Gastrocnemius medialis (tissue), 4 donors: ENCODE results near the gene LY6G6C. TPM values are rescaled to one million over a fixed set of nuclear protein-coding genes. Genes with fewer than 3 reads are reported as not detected.

Source experiments
- ATAC-seq, 2 donors: fragments of 150-250 bp; one replicate each; pipeline ENCODE4 v1.9.1; 2016
- DNase-seq, 2 donors: peaks; one replicate each; pipeline ENCODE4 v3.0.0-alpha.2; 2019
- H3K27ac ChIP-seq, 4 donors: fragments of 200-600 bp; sonication (generic); 1 replicate in 1 of 4; 2 replicates in 3 of 4; pipeline ENCODE4 v1.5.1; 2016 to 2018; ENCODE audit warnings: mild to moderate bottlenecking in 2 of 4, moderate library complexity in 1 of 4
- H3K27me3 ChIP-seq, 3 donors: fragments of 200-600 bp; sonication (generic) in 2 of 3; 1 replicate in 1 of 3; 2 replicates in 2 of 3; pipeline versions ENCODE4 v1.5.1 to v1.6.0; 2016 to 2019; ENCODE audit warnings: mild to moderate bottlenecking in 1 of 3, moderate library complexity in 1 of 3
- H3K36me3 ChIP-seq, 2 donors: fragments of 200-600 bp; sonication (generic) in 1 of 2; one replicate each; pipeline ENCODE4 v1.5.1; 2017 to 2018
- H3K4me1 ChIP-seq, 2 donors: fragments of 200-600 bp; sonication (generic) in 1 of 2; one replicate each; pipeline ENCODE4 v1.5.1; 2016 to 2017; ENCODE audit warnings: mild to moderate bottlenecking in 2 of 2
- H3K4me3 ChIP-seq, 4 donors: fragments of 200-600 bp; sonication (generic) in 3 of 4; 1 replicate in 1 of 4; 2 replicates in 3 of 4; pipeline ENCODE4 v1.5.1; 2016 to 2019; ENCODE audit warnings: mild to moderate bottlenecking in 2 of 4
- H3K9me3 ChIP-seq, 3 donors: fragments of 200-600 bp; sonication (generic) in 2 of 3; 1 replicate in 1 of 3; 2 replicates in 2 of 3; pipeline ENCODE4 v1.5.1; 2016 to 2019
- CTCF ChIP-seq, 5 experiments: fragments of 450-650 bp in 3 of 5; fragments of 200-600 bp in 2 of 5; sonication (generic) in 2 of 5; IDR thresholded peaks in 4 of 5; conservative IDR thresholded peaks in 1 of 5; 1 replicate in 4 of 5; 2 replicates in 1 of 5; pipeline ENCODE4 v1.5.1; 2016 to 2019; ENCODE audit warnings: antibody characterized with exemption in 5 of 5, mild to moderate bottlenecking in 3 of 5, moderate library complexity in 3 of 5
- POLR2A ChIP-seq, 2 donors: fragments of 450-650 bp; IDR thresholded peaks; one replicate each; pipeline ENCODE4 v1.6.1; 2017; ENCODE audit warnings: antibody characterized with exemption in 2 of 2, mild to moderate bottlenecking in 2 of 2, moderate library complexity in 2 of 2
- in situ Hi-C, 4 donors: fragments of 200-750 bp; cut with MboI; loops; one replicate each; pipeline versions ENCODE4 v1.15.0 to v1.8.0; 2017; ENCODE audit warnings: low sequenced_read_pairs in 4 of 4
- intact Hi-C: fragments of 100-400 bp; cut with DNase I; formaldehyde crosslinking; loops from one replicate; pipeline ENCODE4 v1.15.1; 2023; ENCODE audit warnings: low total_unique reads
- total RNA-seq, 4 donors: library from RNA; depleted of rRNA; stranded (reverse); fragments of >200 nt; gene quantifications; one replicate each; pipeline versions ENCODE4 v1.1.0 to v1.2.3, GENCODE V29; 2016

LY6G6C gene
- total RNA-seq, 4 donors from 2014 or later = not detected

- H3K27ac ChIP-seq = no peak overlapping the region
- intact Hi-C loops (no loop called here), in situ Hi-C loops (no loop called here)
- DNase-seq (no peak), ATAC-seq (no peak)
- no peaks in the 10 kb centered on the region for H3K27me3 ChIP-seq
- H3K36me3 ChIP-seq = no peaks in the 10 kb centered on the region
- H3K4me1 ChIP-seq = peaks cover 1 to 9% of the 10 kb centered on the region in 2 donors
- no peak overlapping the region for H3K4me3 ChIP-seq
- TF ChIP-seq CTCF (IDR thresholded peaks at IDR 0.05 in 4 of 5, conservative IDR thresholded peaks at IDR 0.05 in 1 of 5) (no peak), POLR2A (IDR thresholded peaks at IDR 0.05) (no peak)
- no peaks in the 10 kb centered on the region for H3K9me3 ChIP-seq
Measured at GRCh38 chr6:31744422-31744821, 22.9 kb upstream of the LY6G6C start.

GRCh38 chr6:31742894-31743293 lies 21.3 kb upstream of the LY6G6C start:
- intact Hi-C loops (no loop called here), in situ Hi-C loops (no loop called here)
- TF ChIP-seq CTCF (IDR thresholded peaks at IDR 0.05 in 4 of 5, conservative IDR thresholded peaks at IDR 0.05 in 1 of 5) (no peak), POLR2A (IDR thresholded peaks at IDR 0.05) (no peak)

GRCh38 chr6:31741815-31742214 lies 20.3 kb upstream of the LY6G6C start:
- Histone ChIP-seq H3K9me3 (no peaks in the 10 kb centered on the region), H3K36me3 (no peaks in the 10 kb centered on the region), H3K27me3 (peaks cover 0 to 2% (median 0%) of the 10 kb centered on the region in 3 donors), H3K27ac (no peak overlapping the region), H3K4me1 (peaks cover 8 to 20% of the 10 kb centered on the region in 2 donors), H3K4me3 (no peak overlapping the region)
- no peak for ATAC-seq
- no peak for TF ChIP-seq CTCF (IDR thresholded peaks at IDR 0.05 in 4 of 5, conservative IDR thresholded peaks at IDR 0.05 in 1 of 5)
- TF ChIP-seq POLR2A (IDR thresholded peaks at IDR 0.05) = no peak
- in situ Hi-C loops (no loop called here), intact Hi-C loops (loop anchor here (2.0 kb wide), 1 partner anchor 53 kb away; the partner anchor contains the start of gene VARS1)
- DNase-seq = no peak

More at GRCh38 chr6:31742894-31743293, 21.3 kb upstream of the LY6G6C start:
- no peak for ATAC-seq
- no peak overlapping the region for H3K4me3 ChIP-seq
- H3K9me3 ChIP-seq = no peaks in the 10 kb centered on the region
- H3K4me1 ChIP-seq = peaks cover 5 to 17% of the 10 kb centered on the region in 2 donors
- no peaks in the 10 kb centered on the region for H3K27me3 ChIP-seq
- DNase-seq = no peak
- no peak overlapping the region for H3K27ac ChIP-seq
- no peaks in the 10 kb centered on the region for H3K36me3 ChIP-seq

GRCh38 chr6:31740397-31741223 lies 19.1 kb upstream of the LY6G6C start:
- intact Hi-C loops = loop anchor here (2.0 kb wide), 1 partner anchor 54 kb away; the partner anchor contains the start of gene VARS1

More at GRCh38 chr6:31740397-31741223, 19.1 kb upstream of the LY6G6C start:
- H3K4me3 ChIP-seq = peak overlapping the region; percentile 62 to 79 (median 73)
- no peaks in the 10 kb centered on the region for H3K36me3 ChIP-seq
- H3K9me3 ChIP-seq = no peaks in the 10 kb centered on the region
- in situ Hi-C loops = no loop called here
- peaks cover 0 to 5% (median 0%) of the 10 kb centered on the region in 3 donors for H3K27me3 ChIP-seq
- ATAC-seq (no peak), DNase-seq (no peak)
- H3K4me1 ChIP-seq = peaks cover 11 to 21% of the 10 kb centered on the region in 2 donors
- TF ChIP-seq POLR2A (IDR thresholded peaks at IDR 0.05) = no peak
- no peak for TF ChIP-seq CTCF (IDR thresholded peaks at IDR 0.05 in 4 of 5, conservative IDR thresholded peaks at IDR 0.05 in 1 of 5)
- H3K27ac ChIP-seq = peak overlapping the region; percentile 47 to 68 (median 63)
